ENCODE measurements around the gene CDC25B.

The CDC25B gene

DNA sequence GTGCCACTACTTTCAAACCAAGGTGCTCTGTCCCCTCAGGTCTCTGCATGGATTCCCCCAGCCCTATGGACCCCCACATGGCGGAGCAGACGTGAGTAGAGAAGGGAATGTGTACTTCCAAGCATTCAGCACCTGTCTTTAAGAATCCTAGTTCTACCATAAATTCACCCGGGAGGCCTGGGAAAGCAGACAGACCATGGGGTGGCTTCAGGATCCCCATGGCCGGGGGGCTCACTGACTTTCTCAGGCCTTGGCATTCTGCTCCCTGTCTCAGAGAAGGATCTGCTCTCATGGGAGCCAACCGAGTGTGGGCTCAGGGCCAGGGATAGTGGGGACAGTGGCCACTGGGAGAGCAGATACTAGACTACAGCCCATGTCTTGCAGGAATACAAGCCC, 2.3 kb downstream of the CDC25B start:
- TF ChIP-seq, protein P1, sequence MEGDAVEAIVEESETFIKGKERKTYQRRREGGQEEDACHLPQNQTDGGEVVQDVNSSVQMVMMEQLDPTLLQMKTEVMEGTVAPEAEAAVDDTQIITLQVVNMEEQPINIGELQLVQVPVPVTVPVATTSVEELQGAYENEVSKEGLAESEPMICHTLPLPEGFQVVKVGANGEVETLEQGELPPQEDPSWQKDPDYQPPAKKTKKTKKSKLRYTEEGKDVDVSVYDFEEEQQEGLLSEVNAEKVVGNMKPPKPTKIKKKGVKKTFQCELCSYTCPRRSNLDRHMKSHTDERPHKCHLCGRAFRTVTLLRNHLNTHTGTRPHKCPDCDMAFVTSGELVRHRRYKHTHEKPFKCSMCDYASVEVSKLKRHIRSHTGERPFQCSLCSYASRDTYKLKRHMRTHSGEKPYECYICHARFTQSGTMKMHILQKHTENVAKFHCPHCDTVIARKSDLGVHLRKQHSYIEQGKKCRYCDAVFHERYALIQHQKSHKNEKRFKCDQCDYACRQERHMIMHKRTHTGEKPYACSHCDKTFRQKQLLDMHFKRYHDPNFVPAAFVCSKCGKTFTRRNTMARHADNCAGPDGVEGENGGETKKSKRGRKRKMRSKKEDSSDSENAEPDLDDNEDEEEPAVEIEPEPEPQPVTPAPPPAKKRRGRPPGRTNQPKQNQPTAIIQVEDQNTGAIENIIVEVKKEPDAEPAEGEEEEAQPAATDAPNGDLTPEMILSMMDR (IDR thresholded peaks at IDR 0.05; ENCODE audit: borderline replicate concordance, control extremely low read depth, extremely low read depth, insufficient read depth, missing control alignments) = no peak
- DNase-seq (ENCODE audit: low spot score) = no peak
- in situ Hi-C loops (cut with MboI; ENCODE audit: low sequenced_read_pairs, unreplicated experiment) = no loop called here

DNA sequence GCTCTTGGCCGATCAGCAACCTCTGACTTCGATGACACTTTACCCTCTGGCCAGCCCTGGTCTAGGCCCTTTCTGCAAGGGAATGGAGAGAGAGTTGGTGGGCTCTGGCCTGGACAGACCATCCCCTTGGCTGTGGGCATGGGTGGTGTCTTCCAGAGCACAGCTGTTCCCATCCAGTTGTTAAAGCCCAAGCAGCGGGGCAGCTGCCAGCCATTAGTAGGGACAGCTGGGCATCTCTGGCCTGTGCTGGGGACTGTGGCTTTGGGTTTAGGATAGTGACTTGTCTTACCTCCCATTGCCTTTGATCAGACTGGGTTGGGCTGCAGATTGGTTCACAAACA, 2.8 kb downstream of the CDC25B start:
- in situ Hi-C loops (cut with MboI; ENCODE audit: low sequenced_read_pairs, unreplicated experiment) = no loop called here
- TF ChIP-seq, protein P1 (IDR thresholded peaks at IDR 0.05; ENCODE audit: borderline replicate concordance, control extremely low read depth, extremely low read depth, insufficient read depth, missing control alignments) = no peak
- DNase-seq (ENCODE audit: low spot score) = no peak

DNA sequence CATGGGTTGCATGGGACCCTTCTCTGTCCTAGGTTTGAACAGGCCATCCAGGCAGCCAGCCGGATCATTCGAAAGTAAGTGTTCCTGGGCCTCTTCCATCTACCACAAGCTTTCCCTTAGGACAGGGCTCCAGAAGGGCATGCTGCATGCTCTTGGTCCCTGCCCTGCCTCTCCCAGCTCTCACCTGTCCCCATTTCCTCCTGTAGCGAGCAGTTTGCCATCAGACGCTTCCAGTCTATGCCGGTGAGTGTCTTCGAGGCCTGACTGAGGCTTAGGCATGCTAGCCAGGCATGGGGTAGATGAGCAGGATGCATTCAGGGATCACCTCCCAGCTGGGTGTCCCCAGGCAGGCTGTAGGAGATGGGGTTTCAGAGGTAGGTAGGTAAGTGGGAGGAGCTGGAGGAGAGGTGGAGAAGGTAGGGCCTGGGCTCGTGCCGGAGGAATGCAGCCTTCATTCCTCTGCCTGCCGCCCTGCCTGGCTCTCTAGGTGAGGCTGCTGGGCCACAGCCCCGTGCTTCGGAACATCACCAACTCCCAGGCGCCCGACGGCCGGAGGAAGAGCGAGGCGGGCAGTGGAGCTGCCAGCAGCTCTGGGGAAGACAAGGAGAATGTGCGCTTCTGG, 4.3 kb downstream of the CDC25B start:
- in situ Hi-C loops (cut with MboI; ENCODE audit: low sequenced_read_pairs, unreplicated experiment) = no loop called here
- TF ChIP-seq, protein P1 (IDR thresholded peaks at IDR 0.05; ENCODE audit: borderline replicate concordance, control extremely low read depth, extremely low read depth, insufficient read depth, missing control alignments) = no peak
- DNase-seq (ENCODE audit: low spot score) = no peak

DNA sequence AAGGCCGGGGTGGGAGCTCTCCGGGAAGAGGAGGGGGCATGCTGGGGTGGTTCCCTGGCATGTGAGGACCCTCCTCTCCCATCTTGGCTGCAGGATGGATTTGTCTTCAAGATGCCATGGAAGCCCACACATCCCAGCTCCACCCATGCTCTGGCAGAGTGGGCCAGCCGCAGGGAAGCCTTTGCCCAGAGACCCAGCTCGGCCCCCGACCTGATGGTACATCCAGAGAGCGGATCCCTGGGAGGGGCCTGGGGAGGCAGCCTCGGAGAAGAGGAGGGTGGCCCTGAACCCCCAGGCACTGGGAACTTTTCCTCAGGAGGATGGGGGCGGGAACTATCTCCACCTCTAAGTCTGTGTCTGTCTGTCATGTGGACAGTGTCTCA, 4.8 kb downstream of the CDC25B start:
- TF ChIP-seq, protein P1 (IDR thresholded peaks at IDR 0.05; ENCODE audit: borderline replicate concordance, control extremely low read depth, extremely low read depth, insufficient read depth, missing control alignments) = no peak
- DNase-seq (ENCODE audit: low spot score) = no peak
- in situ Hi-C loops (cut with MboI; ENCODE audit: low sequenced_read_pairs, unreplicated experiment) = no loop called here

DNA sequence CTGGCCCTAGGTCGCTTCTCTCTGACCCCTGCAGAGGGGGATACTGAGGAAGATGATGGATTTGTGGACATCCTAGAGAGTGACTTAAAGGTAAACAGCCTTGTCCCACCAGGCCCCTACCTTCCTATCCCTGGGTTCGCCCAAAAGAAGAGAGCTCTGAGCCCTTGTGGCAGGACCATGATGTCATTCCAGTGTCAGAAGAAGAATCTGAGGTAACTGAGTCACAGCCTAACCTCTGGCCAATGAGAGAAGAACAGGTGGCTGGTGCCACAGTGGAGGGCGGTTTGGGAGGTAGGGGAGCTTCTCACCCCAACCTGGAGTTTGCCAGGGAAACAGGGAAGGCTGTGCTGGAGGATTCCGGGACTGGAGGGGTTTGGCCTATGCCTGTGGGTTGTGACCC, 5.2 kb downstream of the CDC25B start:
- in situ Hi-C loops (cut with MboI; ENCODE audit: low sequenced_read_pairs, unreplicated experiment) = no loop called here
- TF ChIP-seq, protein P1 (IDR thresholded peaks at IDR 0.05; ENCODE audit: borderline replicate concordance, control extremely low read depth, extremely low read depth, insufficient read depth, missing control alignments) = no peak
- DNase-seq (ENCODE audit: low spot score) = no peak

DNA sequence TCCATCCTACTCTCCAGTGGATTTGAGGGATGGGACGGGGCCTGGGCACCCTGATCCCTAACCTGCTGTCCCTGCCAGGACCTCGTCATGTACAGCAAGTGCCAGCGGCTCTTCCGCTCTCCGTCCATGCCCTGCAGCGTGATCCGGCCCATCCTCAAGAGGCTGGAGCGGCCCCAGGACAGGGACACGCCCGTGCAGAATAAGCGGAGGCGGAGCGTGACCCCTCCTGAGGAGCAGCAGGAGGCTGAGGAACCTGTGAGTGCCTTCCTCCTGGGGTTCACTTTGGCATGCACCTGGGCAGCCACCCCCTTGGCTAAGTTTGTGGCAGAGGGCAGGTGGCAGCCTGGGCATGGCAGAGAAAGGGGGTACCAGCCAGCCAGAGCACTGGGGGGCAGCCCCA, 5.7 kb downstream of the CDC25B start:
- TF ChIP-seq, protein P1 (IDR thresholded peaks at IDR 0.05; ENCODE audit: borderline replicate concordance, control extremely low read depth, extremely low read depth, insufficient read depth, missing control alignments) = no peak
- DNase-seq (ENCODE audit: low spot score) = no peak
- in situ Hi-C loops (cut with MboI; ENCODE audit: low sequenced_read_pairs, unreplicated experiment) = no loop called here
